Thyroid gland (tissue), 4 donors: Measurements from ENCODE around the gene OR51B2. TPM values are rescaled to one million over a fixed set of nuclear protein-coding genes. Genes with fewer than 3 reads are reported as not detected.

Source experiments
- DNase-seq, 2 donors: peaks; one replicate each; pipeline ENCODE4 v3.0.0-alpha.2; 2019
- H3K27ac ChIP-seq, 3 donors: fragments of 200-600 bp; sonication (generic); 1 replicate in 2 of 3; 2 replicates in 1 of 3; pipeline ENCODE4 v1.5.1; 2016 to 2019; ENCODE audit warnings: mild to moderate bottlenecking in 1 of 3, moderate library complexity in 1 of 3
- H3K27me3 ChIP-seq: fragments of 200-600 bp; sonication (generic); one replicate; pipeline ENCODE4 v1.5.1; 2019
- H3K36me3 ChIP-seq, 2 donors: fragments of 200-600 bp; sonication (generic); one replicate each; pipeline ENCODE4 v1.5.1; 2016 to 2019
- H3K4me1 ChIP-seq, 2 donors: fragments of 200-600 bp; sonication (generic); one replicate each; pipeline ENCODE4 v1.5.1; 2017 to 2019
- H3K4me3 ChIP-seq, 3 donors: fragments of 200-600 bp; sonication (generic); replicated peaks in 1 of 3; 1 replicate in 2 of 3; 2 replicates in 1 of 3; pipeline ENCODE4 v1.5.1; 2016; ENCODE audit warnings: mild to moderate bottlenecking in 1 of 3
- H3K9me3 ChIP-seq: fragments of 200-600 bp; sonication (generic); one replicate; pipeline ENCODE4 v1.5.1; 2017
- POLR2A ChIP-seq, 2 donors: fragments of 450-650 bp; IDR thresholded peaks; one replicate each; pipeline ENCODE4 v1.6.1; 2017; ENCODE audit warnings: antibody characterized with exemption in 2 of 2, mild to moderate bottlenecking in 2 of 2, moderate library complexity in 1 of 2
- WGBS, 2 donors: methylation state at CpG; one replicate each; pipeline ENCODE4 v1.1.5; 2017; 5-methylcytosine and 5-hydroxymethylcytosine counted together
- intact Hi-C: fragments of 100-400 bp; cut with DNase I; formaldehyde crosslinking; loops from one replicate; pipeline ENCODE4 v1.15.1; 2023
- total RNA-seq, 4 donors: library from RNA; depleted of rRNA; stranded (reverse); fragments of >200 nt; gene quantifications; one replicate each; pipeline ENCODE4 v1.2.3, GENCODE V29; 2016
- TF ChIP-seq, protein P1 (sequence below), 6 experiments: fragments of 200-600 bp in 3 of 6; fragments of 450-650 bp in 3 of 6; sonication (generic) in 3 of 6; IDR thresholded peaks; one replicate each; pipeline ENCODE4 v1.5.1; 2016 to 2019; ENCODE audit warnings: antibody characterized with exemption in 6 of 6, mild to moderate bottlenecking in 2 of 6, inconsistent platforms in 1 of 6, moderate library complexity in 1 of 6

Gene OR51B2
- total RNA-seq, 4 donors from 2014 or later, result not detected

- intact Hi-C loops, result no loop called here
- no peaks in the 10 kb centered on the region for H3K36me3 ChIP-seq
Measured at GRCh38 chr11:5310423-5310822, 13.7 kb downstream of the OR51B2 start.

GRCh38 chr11:5307256-5308019 is 16.7 kb downstream of the OR51B2 start:
- intact Hi-C loops, result no loop called here
- no peak for TF ChIP-seq POLR2A (IDR thresholded peaks at IDR 0.05)
- TF ChIP-seq, protein P1, sequence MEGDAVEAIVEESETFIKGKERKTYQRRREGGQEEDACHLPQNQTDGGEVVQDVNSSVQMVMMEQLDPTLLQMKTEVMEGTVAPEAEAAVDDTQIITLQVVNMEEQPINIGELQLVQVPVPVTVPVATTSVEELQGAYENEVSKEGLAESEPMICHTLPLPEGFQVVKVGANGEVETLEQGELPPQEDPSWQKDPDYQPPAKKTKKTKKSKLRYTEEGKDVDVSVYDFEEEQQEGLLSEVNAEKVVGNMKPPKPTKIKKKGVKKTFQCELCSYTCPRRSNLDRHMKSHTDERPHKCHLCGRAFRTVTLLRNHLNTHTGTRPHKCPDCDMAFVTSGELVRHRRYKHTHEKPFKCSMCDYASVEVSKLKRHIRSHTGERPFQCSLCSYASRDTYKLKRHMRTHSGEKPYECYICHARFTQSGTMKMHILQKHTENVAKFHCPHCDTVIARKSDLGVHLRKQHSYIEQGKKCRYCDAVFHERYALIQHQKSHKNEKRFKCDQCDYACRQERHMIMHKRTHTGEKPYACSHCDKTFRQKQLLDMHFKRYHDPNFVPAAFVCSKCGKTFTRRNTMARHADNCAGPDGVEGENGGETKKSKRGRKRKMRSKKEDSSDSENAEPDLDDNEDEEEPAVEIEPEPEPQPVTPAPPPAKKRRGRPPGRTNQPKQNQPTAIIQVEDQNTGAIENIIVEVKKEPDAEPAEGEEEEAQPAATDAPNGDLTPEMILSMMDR (IDR thresholded peaks at IDR 0.05), result no peak
- WGBS, 2 donors, result 75 to 86% methylated on average over 2 of the region's 2 CpGs

More at GRCh38 chr11:5310423-5310822, 13.7 kb downstream of the OR51B2 start:
- H3K27ac ChIP-seq, result no peak overlapping the region
- TF ChIP-seq, protein P1 (IDR thresholded peaks at IDR 0.05), result no peak
- no peak for TF ChIP-seq POLR2A (IDR thresholded peaks at IDR 0.05)
- H3K9me3 ChIP-seq, result no peaks in the 10 kb centered on the region
- no peaks in the 10 kb centered on the region for H3K4me1 ChIP-seq
- H3K27me3 ChIP-seq, result no peaks in the 10 kb centered on the region
- H3K4me3 ChIP-seq, result no peak overlapping the region
- DNase-seq, result no peak
- 94 to 96% methylated on average over 1 of the region's 1 CpG for WGBS, 2 donors

DNA sequence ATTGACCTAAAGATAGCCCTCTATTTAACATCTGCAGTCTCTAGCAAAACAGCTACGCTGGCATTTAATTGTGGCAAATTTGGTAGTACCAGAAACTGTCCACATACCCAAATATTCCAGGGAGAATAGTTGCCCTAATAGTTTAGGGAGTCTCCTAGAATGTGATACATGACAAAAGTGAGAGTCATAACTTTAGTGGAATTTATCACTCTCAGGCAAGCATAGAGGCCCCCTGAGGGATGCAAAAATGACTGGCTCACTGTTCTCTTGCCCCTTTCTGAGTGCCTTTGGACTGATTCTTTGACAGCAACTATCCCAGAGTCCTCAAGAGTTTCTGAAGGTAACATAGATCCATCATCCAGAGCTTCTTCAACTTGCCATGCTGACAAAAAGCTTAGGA is 20.1 kb downstream of the OR51B2 start:
- DNase-seq, result no peak
- no peak overlapping the region for H3K27ac ChIP-seq
- no peaks in the 10 kb centered on the region for H3K4me1 ChIP-seq
- H3K36me3 ChIP-seq, result no peaks in the 10 kb centered on the region
- TF ChIP-seq, protein P1 (IDR thresholded peaks at IDR 0.05), result no peak
- TF ChIP-seq POLR2A (IDR thresholded peaks at IDR 0.05), result no peak
- no peaks in the 10 kb centered on the region for H3K9me3 ChIP-seq
- H3K4me3 ChIP-seq, result no peak overlapping the region
- 89% methylated on average over 1 of the region's 1 CpG for WGBS, 2 donors
- intact Hi-C loops, result no loop called here
- H3K27me3 ChIP-seq, result no peaks in the 10 kb centered on the region

More at GRCh38 chr11:5307256-5308019, 16.7 kb downstream of the OR51B2 start:
- H3K4me1 ChIP-seq, result no peaks in the 10 kb centered on the region
- no peaks in the 10 kb centered on the region for H3K9me3 ChIP-seq
- H3K4me3 ChIP-seq, result no peak overlapping the region
- H3K36me3 ChIP-seq, result no peaks in the 10 kb centered on the region
- DNase-seq, result no peak
- H3K27ac ChIP-seq, result no peak overlapping the region
- no peaks in the 10 kb centered on the region for H3K27me3 ChIP-seq

DNA sequence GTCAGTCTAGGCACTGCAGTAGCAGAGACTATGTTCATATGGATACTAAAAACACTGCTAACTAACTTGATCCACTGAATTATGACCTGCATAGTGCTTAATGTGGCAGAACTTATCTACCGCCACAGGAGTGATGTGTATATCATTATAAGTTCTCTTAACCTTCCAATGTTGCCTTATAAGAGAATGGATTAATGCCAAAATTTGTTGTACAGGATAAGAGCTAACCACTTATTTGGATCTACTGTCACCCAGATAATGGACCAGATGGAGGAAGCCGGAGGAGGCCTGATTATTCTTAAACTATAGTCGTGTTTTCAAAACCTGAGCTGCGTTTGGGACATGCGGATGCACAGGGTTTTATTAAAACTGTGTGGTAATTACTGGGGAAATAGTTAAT is 20.5 kb downstream of the OR51B2 start:
- WGBS, 2 donors, result 81 to 88% methylated on average over 5 of the region's 5 CpGs

DNA sequence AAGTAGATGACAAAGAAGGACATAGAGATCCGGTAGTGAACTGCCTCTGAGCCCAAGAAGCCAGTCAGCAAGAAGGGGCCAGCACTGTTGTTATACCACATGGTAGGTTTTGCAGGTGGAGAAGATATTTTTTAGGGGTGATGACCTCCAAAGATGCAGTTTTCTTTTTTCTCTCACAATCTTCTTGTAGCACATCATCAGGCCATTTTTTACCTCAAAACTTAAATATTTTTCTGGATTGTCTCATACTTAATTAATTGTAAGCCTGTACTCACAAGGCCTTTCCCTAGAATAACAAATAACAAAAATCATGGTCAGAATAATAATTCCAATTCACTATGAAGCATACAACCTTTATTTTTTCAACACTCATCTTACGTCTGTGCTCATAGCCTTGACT is 22.3 kb downstream of the OR51B2 start, which contains the start of gene OR51B4:
OR51B4 (minus strand) TSS at position 101 of the 400 bp plus-strand sequence; CDS start at position 101, 0 bp downstream.
- no peaks in the 10 kb centered on the region for H3K27me3 ChIP-seq
- H3K9me3 ChIP-seq, result no peaks in the 10 kb centered on the region
- no peaks in the 10 kb centered on the region for H3K4me1 ChIP-seq
- 92 to 96% methylated on average over 2 of the region's 2 CpGs for WGBS, 2 donors
- no peak for DNase-seq
- H3K4me3 ChIP-seq, result no peak within 1 kb of the TSS
- no peak within 1 kb of the TSS for H3K27ac ChIP-seq
- TF ChIP-seq POLR2A (IDR thresholded peaks at IDR 0.05), result no peak
- TF ChIP-seq, protein P1 (IDR thresholded peaks at IDR 0.05), result no peak
- intact Hi-C loops, result no loop called here
- H3K36me3 ChIP-seq, result no peaks in the 10 kb centered on the region

More for the DNA sequence above, 20.5 kb downstream of the OR51B2 start:
- H3K4me1 ChIP-seq, result no peaks in the 10 kb centered on the region
- no peaks in the 10 kb centered on the region for H3K36me3 ChIP-seq
- intact Hi-C loops, result no loop called here
- DNase-seq, result no peak
- TF ChIP-seq, protein P1 (IDR thresholded peaks at IDR 0.05), result no peak
- no peak for TF ChIP-seq POLR2A (IDR thresholded peaks at IDR 0.05)
- H3K4me3 ChIP-seq, result no peak overlapping the region
- H3K9me3 ChIP-seq, result no peaks in the 10 kb centered on the region
- no peaks in the 10 kb centered on the region for H3K27me3 ChIP-seq
- no peak overlapping the region for H3K27ac ChIP-seq
